ENCODE data around the gene RER1. TPM values are rescaled to one million over a fixed set of nuclear protein-coding genes. Genes with fewer than 3 reads are reported as not detected.

The RER1 gene
- 72.1 to 80.4 TPM (median 79.8 TPM) in 3 replicates for total RNA-seq (2021)
- Bru-seq, nascent RNA, result percentile 80 among the genes with signal in this experiment
- long read RNA-seq, experiment 1, transcript RER1-207 (6 exons, 2,469 nt), result minor isoform, 9 of 336 reads
- long read RNA-seq, experiment 1, transcript RER1-209 (7 exons, 3,044 nt), result major isoform, 195 of 336 reads
- long read RNA-seq, experiment 1, partial matches to known transcripts, result 15 of 336 reads
- long read RNA-seq, experiment 1, other reads (novel, unspliced or antisense), result 111 of 336 reads
- long read RNA-seq, experiment 2, transcript RER1-209 (7 exons, 3,044 nt), result major isoform, 52 of 97 reads
- long read RNA-seq, experiment 2, partial matches to known transcripts, result 8 of 97 reads
- long read RNA-seq, experiment 2, other reads (novel, unspliced or antisense), result 32 of 97 reads
- long read RNA-seq, experiment 3, transcript RER1-209 (7 exons, 3,044 nt), result major isoform, 70 of 83 reads
- long read RNA-seq, experiment 3, partial matches to known transcripts, result 0 of 83 reads
- long read RNA-seq, experiment 3, other reads (novel, unspliced or antisense), result 13 of 83 reads

GRCh38 chr1:2391041-2391930, at the start of gene RER1, which contains the start of gene MORN1:
TSS of gene RER1 (plus strand) at chr1:2391841. CDS start at chr1:2395791, 3,950 bp downstream.
TSS of gene MORN1 (minus strand) at chr1:2391554. CDS start at chr1:2391533, 21 bp downstream.
- H3K4me3 Mint-ChIP-seq, result peak within 1 kb of the TSS; percentile 85
- no peaks in the 10 kb centered on the region for H3K9me3 Mint-ChIP-seq
- peaks cover 11% of the 10 kb centered on the region; the same call in 1 of the 2 replicates for H3K36me3 Mint-ChIP-seq
- peak within 1 kb of the TSS; percentile 60 for H3K27ac Mint-ChIP-seq
- CTCF ChIA-PET, result interaction anchor here (0.8 to 1.4 kb wide), 10 partner anchors 9 to 251 kb away, joined by 3 to 34 read pairs (median 7); partner anchors contain the start of genes FAAP20 and PANK4
- DNase-seq (ENCODE audit: low spot score) (peak; percentile 99), ATAC-seq (peak; percentile 99)
- H3K27me3 Mint-ChIP-seq (ENCODE audit: low read depth), result no peaks in the 10 kb centered on the region
- H3K4me1 Mint-ChIP-seq, result peaks cover 17% of the 10 kb centered on the region
- POLR2A ChIA-PET, result interaction anchor here (0.6 to 1.0 kb wide), 7 partner anchors 19 to 258 kb away, joined by 3 to 7 read pairs (median 4); partner anchors contain the start of genes PANK4 and SKI
- TF ChIP-seq CDX4 (CRISPR knock-in tag; IDR thresholded peaks at IDR 0.05; ENCODE audit: borderline replicate concordance), result no peak
- TF ChIP-seq MLX (CRISPR knock-in tag; IDR thresholded peaks at IDR 0.05), result no peak
- TF ChIP-seq TEAD1 (CRISPR knock-in tag; IDR thresholded peaks at IDR 0.05), result no peak
- TF ChIP-seq ZNF423 (CRISPR knock-in tag; IDR thresholded peaks at IDR 0.05), result peak; percentile 67; the same call in 1 of the 2 replicates
- TF ChIP-seq, protein P1, sequence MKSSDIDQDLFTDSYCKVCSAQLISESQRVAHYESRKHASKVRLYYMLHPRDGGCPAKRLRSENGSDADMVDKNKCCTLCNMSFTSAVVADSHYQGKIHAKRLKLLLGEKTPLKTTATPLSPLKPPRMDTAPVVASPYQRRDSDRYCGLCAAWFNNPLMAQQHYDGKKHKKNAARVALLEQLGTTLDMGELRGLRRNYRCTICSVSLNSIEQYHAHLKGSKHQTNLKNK (CRISPR knock-in tag; IDR thresholded peaks at IDR 0.05), result no peak
- TF ChIP-seq E2F1 (CRISPR knock-in tag; IDR thresholded peaks at IDR 0.05), result peak; percentile 23; the same call in 1 of the 2 replicates
- 0 out of 2 replicates have a peak, but pooled peaks have one; percentile 49 for TF ChIP-seq MAX (CRISPR knock-in tag; IDR thresholded peaks at IDR 0.05)
- TF ChIP-seq ZNF263 (CRISPR knock-in tag; IDR thresholded peaks at IDR 0.05; ENCODE audit: low read depth), result peak; percentile 61; the same call in 1 of the 2 replicates
- TF ChIP-seq MYBL2 (CRISPR knock-in tag; IDR thresholded peaks at IDR 0.05), result peak; percentile 49; the same call in 1 of the 2 replicates
- TF ChIP-seq SP1 (CRISPR knock-in tag; conservative IDR thresholded peaks at IDR 0.05), result peak; percentile 99
- no peak for TF ChIP-seq CBFB (CRISPR knock-in tag; IDR thresholded peaks at IDR 0.05; ENCODE audit: low read depth)
- TF ChIP-seq GABPB1 (CRISPR knock-in tag; IDR thresholded peaks at IDR 0.05), result peak; percentile 80
- TF ChIP-seq, protein P2, sequence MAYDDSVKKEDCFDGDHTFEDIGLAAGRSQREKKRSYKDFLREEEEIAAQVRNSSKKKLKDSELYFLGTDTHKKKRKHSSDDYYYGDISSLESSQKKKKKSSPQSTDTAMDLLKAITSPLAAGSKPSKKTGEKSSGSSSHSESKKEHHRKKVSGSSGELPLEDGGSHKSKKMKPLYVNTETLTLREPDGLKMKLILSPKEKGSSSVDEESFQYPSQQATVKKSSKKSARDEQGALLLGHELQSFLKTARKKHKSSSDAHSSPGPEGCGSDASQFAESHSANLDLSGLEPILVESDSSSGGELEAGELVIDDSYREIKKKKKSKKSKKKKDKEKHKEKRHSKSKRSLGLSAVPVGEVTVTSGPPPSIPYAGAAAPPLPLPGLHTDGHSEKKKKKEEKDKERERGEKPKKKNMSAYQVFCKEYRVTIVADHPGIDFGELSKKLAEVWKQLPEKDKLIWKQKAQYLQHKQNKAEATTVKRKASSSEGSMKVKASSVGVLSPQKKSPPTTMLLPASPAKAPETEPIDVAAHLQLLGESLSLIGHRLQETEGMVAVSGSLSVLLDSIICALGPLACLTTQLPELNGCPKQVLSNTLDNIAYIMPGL (CRISPR knock-in tag; IDR thresholded peaks at IDR 0.05), result peak; percentile 86
- peak; percentile 84 for TF ChIP-seq FOXK1 (CRISPR knock-in tag; IDR thresholded peaks at IDR 0.05)
- peak; percentile 93 for TF ChIP-seq ARID4B (CRISPR knock-in tag; IDR thresholded peaks at IDR 0.05; ENCODE audit: borderline replicate concordance)
- no peak for TF ChIP-seq CREB1 (CRISPR knock-in tag; IDR thresholded peaks at IDR 0.05)
- TF ChIP-seq ZNF219 (CRISPR knock-in tag; IDR thresholded peaks at IDR 0.05; ENCODE audit: borderline replicate concordance), result 0 out of 2 replicates have a peak, but pooled peaks have one; percentile 38
- TF ChIP-seq ZNF232 (CRISPR knock-in tag; IDR thresholded peaks at IDR 0.05), result 0 out of 2 replicates have a peak, but pooled peaks have one; percentile 13
- 0 out of 2 replicates have a peak, but pooled peaks have one; percentile 25 for TF ChIP-seq NR2C2 (CRISPR knock-in tag; IDR thresholded peaks at IDR 0.05)
- TF ChIP-seq, protein P3, sequence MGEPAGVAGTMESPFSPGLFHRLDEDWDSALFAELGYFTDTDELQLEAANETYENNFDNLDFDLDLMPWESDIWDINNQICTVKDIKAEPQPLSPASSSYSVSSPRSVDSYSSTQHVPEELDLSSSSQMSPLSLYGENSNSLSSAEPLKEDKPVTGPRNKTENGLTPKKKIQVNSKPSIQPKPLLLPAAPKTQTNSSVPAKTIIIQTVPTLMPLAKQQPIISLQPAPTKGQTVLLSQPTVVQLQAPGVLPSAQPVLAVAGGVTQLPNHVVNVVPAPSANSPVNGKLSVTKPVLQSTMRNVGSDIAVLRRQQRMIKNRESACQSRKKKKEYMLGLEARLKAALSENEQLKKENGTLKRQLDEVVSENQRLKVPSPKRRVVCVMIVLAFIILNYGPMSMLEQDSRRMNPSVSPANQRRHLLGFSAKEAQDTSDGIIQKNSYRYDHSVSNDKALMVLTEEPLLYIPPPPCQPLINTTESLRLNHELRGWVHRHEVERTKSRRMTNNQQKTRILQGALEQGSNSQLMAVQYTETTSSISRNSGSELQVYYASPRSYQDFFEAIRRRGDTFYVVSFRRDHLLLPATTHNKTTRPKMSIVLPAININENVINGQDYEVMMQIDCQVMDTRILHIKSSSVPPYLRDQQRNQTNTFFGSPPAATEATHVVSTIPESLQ (CRISPR knock-in tag; IDR thresholded peaks at IDR 0.05), result no peak
- peak; percentile 82 for TF ChIP-seq CREM (CRISPR knock-in tag; IDR thresholded peaks at IDR 0.05)
- no peak for TF ChIP-seq ZNF671 (CRISPR knock-in tag; IDR thresholded peaks at IDR 0.05)

Measured in WTC11 (cell line).